Spinal cord (tissue), 10 donors: ENCODE measurements around the gene MAB21L2. TPM values are rescaled to one million over a fixed set of nuclear protein-coding genes. Genes with fewer than 3 reads are reported as not detected.

Source experiments
- DNase-seq, 6 donors: peaks; one replicate each; pipeline versions ENCODE4 v3.0.0 to v3.0.0-alpha.2; 2013 to 2015; ENCODE audit warnings: low spot score in 6 of 6, low read depth in 4 of 6
- H3K27ac ChIP-seq: one replicate; pipeline ENCODE4 v1.5.1; 2013; ENCODE audit warnings: low read depth, low read length, control low read depth
- H3K27me3 ChIP-seq: one replicate; pipeline ENCODE4 v1.6.1; 2013; ENCODE audit warnings: low read length; ENCODE audit not compliant: control insufficient read depth, insufficient read depth
- H3K36me3 ChIP-seq: one replicate; pipeline ENCODE4 v1.6.1; 2013; ENCODE audit warnings: low read length; ENCODE audit not compliant: control insufficient read depth, insufficient read depth
- H3K4me1 ChIP-seq: one replicate; pipeline ENCODE4 v1.6.1; 2013; ENCODE audit warnings: low read length; ENCODE audit not compliant: control insufficient read depth, insufficient read depth
- H3K4me3 ChIP-seq: one replicate; pipeline ENCODE4 v1.5.1; 2013; ENCODE audit warnings: low read depth, low read length, control low read depth
- H3K9me3 ChIP-seq: one replicate; pipeline ENCODE4 v1.6.1; 2013; ENCODE audit warnings: low read length; ENCODE audit not compliant: control insufficient read depth, insufficient read depth
- WGBS: methylation state at CpG from one replicate; pipeline ENCODE4 v1.1.5; 2013; ENCODE audit warnings: missing lambda C conversion rate; ENCODE audit not compliant: insufficient coverage; 5-methylcytosine and 5-hydroxymethylcytosine counted together
- polyA plus RNA-seq, 2 donors: library from polyadenylated mRNA; unstranded; fragments of 120-200 nt; gene quantifications; one replicate each; pipeline ENCODE4 v1.2.1, GENCODE V29; 2013; ENCODE audit not compliant: insufficient read length in 2 of 2
- total RNA-seq, 2 donors: library from RNA; depleted of rRNA in 1 of 2; stranded (reverse); fragments of 120-200 nt in 1 of 2; fragments of >200 nt in 1 of 2; gene quantifications; one replicate each; pipeline versions ENCODE4 v1.2.3 to v1.2.4, GENCODE V29; 2013 to 2014
- donor health status: healthy.

Gene MAB21L2
- total and polyA plus RNA-seq, 4 donors, result 12.4 to 64.4 (median 42.7) TPM

DNA sequence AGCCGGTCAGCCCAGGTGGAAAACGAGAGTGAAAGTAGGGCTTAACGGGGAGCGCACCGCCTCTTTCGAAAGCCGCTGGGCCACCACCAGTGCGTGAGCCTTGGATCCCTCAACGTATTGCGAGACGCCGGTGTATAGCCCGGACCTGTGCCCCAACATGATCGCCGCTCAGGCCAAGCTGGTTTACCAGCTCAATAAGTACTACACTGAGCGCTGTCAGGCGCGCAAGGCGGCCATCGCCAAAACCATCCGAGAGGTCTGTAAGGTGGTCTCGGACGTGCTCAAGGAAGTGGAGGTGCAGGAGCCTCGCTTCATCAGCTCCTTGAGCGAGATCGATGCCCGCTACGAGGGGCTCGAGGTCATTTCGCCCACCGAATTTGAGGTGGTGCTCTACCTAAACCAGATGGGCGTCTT lies 929 bp downstream of the MAB21L2 start:
- peak in 2 of 6 donors; percentile 64 to 73 for DNase-seq

DNA sequence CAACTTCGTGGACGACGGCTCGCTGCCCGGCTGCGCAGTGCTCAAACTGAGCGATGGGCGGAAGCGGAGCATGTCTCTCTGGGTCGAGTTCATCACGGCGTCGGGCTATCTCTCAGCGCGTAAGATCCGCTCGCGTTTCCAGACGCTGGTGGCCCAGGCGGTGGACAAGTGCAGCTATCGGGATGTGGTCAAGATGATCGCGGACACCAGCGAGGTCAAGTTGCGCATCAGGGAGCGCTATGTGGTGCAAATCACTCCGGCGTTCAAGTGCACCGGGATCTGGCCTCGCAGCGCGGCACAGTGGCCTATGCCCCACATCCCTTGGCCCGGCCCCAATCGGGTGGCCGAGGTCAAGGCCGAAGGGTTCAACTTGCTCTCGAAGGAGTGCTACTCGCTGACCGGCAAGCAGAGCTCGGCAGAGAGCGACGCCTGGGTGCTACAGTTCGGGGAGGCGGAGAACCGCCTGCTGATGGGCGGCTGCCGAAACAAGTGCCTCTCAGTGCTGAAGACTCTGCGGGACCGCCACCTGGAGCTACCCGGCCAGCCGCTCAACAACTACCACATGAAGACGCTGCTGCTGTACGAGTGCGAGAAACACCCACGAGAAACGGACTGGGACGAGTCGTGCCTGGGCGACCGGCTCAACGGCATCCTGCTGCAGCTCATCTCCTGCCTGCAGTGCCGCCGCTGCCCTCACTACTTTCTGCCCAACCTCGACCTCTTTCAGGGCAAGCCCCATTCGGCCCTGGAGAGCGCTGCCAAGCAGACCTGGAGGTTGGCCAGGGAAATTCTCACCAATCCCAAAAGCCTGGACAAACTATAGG lies 1.5 kb downstream of the MAB21L2 start:
- Histone ChIP-seq H3K27me3 (peaks cover 69% of the 10 kb centered on the region), H3K27ac (peak overlapping the region; percentile 42)

More for the DNA sequence above, 929 bp downstream of the MAB21L2 start:
- peak overlapping the region; percentile 42 for H3K27ac ChIP-seq
- peak overlapping the region; percentile 53 for H3K4me3 ChIP-seq
- H3K27me3 ChIP-seq, result peaks cover 72% of the 10 kb centered on the region
- no peaks in the 10 kb centered on the region for H3K36me3 ChIP-seq
- 6% methylated on average over 32 of the region's 32 CpGs for WGBS
- peaks cover 34% of the 10 kb centered on the region for H3K4me1 ChIP-seq
- no peaks in the 10 kb centered on the region for H3K9me3 ChIP-seq

DNA sequence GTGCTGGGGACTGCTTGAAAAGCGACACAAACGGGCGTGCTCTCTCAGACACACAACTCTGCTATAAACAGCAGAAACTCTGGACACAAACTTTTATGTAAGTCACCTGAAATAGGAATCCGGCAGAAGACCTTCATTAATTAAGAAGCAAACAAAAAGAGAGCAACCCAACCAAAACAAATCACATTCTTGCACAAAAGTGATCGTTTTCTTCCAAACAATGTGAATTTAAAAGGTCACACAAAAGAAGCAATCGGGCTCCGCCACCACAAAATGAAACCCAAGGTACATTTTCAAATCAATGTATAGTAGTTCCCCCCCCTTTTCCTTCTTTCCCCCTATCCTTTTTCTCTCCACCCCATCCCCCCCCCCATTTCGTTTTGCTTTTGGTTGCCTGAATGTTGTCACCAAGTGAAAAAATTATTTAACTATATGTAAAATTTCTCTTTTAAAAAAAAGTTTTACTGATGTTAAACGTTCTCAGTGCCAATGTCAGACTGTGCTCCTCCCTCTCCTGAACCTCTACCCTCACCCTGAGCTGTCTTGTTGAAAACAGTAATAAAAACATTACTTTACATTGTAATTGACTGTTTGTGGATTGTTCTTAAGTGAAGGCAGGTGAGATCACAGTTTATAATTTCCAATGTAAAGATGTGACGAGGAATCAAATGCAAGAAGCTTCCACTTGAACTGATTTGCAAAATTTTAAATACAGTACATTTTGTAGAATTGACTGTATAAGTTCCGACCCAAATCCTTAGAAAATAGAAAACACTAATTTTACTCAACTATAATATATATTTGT lies 2.4 kb downstream of the MAB21L2 start:
- Histone ChIP-seq H3K36me3 (no peaks in the 10 kb centered on the region), H3K27ac (no peak overlapping the region), H3K27me3 (peaks cover 61% of the 10 kb centered on the region), H3K4me3 (peak overlapping the region; percentile 53), H3K4me1 (peaks cover 31% of the 10 kb centered on the region), H3K9me3 (no peaks in the 10 kb centered on the region)
- 10% methylated on average over 7 of the region's 11 CpGs for WGBS
- peak in 1 of 6 donors; percentile 58 for DNase-seq

More for the DNA sequence above, 1.5 kb downstream of the MAB21L2 start:
- H3K4me3 ChIP-seq, result peak overlapping the region; percentile 53
- peak in 2 of 6 donors; percentile 69 to 72 for DNase-seq
- H3K4me1 ChIP-seq, result peaks cover 34% of the 10 kb centered on the region
- H3K9me3 ChIP-seq, result no peaks in the 10 kb centered on the region
- WGBS, result 1% methylated on average over 66 of the region's 66 CpGs
- no peaks in the 10 kb centered on the region for H3K36me3 ChIP-seq

DNA sequence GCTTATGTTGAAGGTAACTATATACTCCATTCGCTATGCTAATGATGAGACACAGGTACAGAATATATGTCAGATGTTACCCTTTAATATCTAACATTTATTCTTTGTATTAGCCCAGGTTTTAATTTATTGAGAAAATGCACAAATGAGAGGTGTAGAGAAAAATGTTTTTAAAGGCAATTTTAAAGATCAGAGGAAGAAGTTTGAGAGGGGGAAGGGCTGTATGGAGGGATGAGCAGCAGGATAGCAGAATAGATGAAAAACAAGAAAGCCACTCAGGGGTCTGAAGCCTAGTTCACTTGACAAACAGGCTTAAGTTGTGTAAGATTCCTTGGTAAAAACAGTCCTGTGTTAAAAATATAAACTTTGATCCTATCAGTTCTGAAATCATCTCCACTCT lies 3.7 kb downstream of the MAB21L2 start:
- Histone ChIP-seq H3K4me1 (peaks cover 23% of the 10 kb centered on the region), H3K27me3 (peaks cover 48% of the 10 kb centered on the region), H3K36me3 (no peaks in the 10 kb centered on the region), H3K9me3 (no peaks in the 10 kb centered on the region), H3K4me3 (peak overlapping the region; percentile 19), H3K27ac (no peak overlapping the region)
- no CpG with 5 or more reads among the region's 1 CpG for WGBS
- peak in 1 of 6 donors; percentile 78 for DNase-seq

DNA sequence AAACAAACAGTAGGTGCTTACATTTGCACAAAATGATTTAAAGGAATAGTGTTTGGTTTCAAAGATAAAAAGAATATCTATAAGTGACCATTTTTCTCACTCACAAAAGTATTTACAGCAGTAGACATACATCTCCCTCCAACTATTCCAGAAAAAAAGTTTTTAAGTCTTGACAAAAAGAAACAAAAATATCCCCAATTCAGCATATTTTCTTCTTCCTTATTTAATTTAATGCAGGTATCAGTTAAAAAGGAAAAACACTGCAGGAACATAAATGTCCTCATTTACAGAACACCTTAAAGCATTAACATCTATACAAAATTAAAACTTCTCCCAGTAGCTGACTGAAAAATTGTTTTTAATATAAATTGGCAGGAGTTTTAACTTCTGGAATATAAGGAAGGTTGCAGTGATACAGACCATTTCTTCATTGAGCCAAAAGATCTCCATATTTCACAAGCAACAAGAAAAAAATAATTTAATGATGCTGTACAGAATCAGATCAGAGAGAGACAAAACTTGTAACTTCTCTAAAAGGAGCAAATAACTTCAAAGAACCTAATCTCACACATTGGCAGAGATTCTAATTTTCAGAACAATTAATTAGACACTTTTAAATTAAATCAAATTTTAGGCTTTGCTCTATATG lies 4.3 kb downstream of the MAB21L2 start:
- H3K27ac ChIP-seq, result no peak overlapping the region
- DNase-seq, result peak in 1 of 6 donors; percentile 57
- H3K4me1 ChIP-seq, result peaks cover 23% of the 10 kb centered on the region
- H3K9me3 ChIP-seq, result no peaks in the 10 kb centered on the region
- H3K36me3 ChIP-seq, result no peaks in the 10 kb centered on the region
- H3K4me3 ChIP-seq, result no peak overlapping the region
- peaks cover 43% of the 10 kb centered on the region for H3K27me3 ChIP-seq

DNA sequence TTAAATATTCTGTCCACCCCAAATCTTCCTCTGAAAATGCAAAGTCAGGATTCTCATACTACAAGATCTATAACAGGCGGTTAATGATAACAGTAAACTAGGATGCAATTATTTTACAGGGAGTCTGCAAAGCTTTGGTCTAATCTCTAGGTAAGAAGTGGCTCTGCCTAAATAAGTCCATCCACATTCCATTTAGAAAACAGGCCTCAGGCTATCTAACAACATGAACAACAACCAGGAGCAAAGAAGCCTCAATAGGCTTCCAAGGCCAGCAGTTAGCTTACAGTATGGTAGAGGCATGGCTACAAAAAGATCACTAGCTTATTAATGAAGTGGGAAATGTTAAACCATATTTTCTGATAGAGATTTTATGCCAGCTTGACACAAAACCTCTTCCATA lies 6.4 kb downstream of the MAB21L2 start:
- no CpG with 5 or more reads among the region's 1 CpG for WGBS
- Histone ChIP-seq H3K36me3 (no peaks in the 10 kb centered on the region), H3K4me3 (no peak overlapping the region), H3K9me3 (no peaks in the 10 kb centered on the region), H3K27me3 (peaks cover 22% of the 10 kb centered on the region), H3K4me1 (peaks cover 7% of the 10 kb centered on the region), H3K27ac (no peak overlapping the region)
- DNase-seq, result peak in 1 of 6 donors; percentile 82

DNA sequence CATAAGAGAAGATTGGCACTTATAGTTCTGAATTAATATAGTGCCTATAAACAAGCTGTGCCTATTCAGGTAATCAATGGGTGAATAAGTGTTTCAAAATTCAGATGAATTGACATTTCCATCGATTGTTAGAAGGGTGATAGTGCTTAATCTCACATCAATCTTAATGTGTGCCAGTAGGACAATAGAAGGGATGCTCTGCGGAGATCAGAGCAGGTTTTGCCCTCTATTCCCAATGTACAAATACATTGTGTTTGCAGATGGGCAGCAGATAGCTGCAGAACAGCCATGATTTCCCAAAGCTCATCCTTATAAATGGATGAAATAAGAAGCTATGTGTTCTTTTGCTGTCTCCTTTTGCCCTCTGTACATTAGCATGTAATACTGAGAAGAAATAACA lies 7.2 kb downstream of the MAB21L2 start:
- Histone ChIP-seq H3K27ac (no peak overlapping the region), H3K36me3 (no peaks in the 10 kb centered on the region), H3K9me3 (no peaks in the 10 kb centered on the region), H3K4me1 (no peaks in the 10 kb centered on the region), H3K27me3 (peaks cover 14% of the 10 kb centered on the region), H3K4me3 (no peak overlapping the region)
- WGBS, result no CpG with 5 or more reads among the region's 2 CpGs
- no peak for DNase-seq

DNA sequence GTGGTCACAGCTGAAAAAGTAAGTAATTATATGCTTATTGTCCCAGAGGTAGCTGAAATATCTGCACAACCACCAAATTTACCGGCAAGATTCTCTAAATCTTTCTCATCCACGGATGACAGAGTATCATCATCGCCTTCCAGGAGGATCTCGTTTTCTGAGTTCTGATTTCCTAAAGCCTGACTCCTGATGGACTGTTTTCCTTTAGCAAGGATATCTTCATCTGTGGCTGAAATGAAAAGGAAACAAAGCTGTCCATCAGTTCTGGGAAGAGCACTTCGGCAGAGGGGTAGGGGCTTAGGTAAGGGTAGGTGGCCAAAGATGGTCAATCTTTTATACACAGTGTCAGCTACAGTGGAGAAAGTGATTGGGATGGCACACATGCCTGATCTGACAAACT lies 8.7 kb downstream of the MAB21L2 start:
- H3K27ac ChIP-seq, result no peak overlapping the region
- 71% methylated on average over 2 of the region's 5 CpGs for WGBS
- H3K9me3 ChIP-seq, result no peaks in the 10 kb centered on the region
- no peak overlapping the region for H3K4me3 ChIP-seq
- H3K4me1 ChIP-seq, result no peaks in the 10 kb centered on the region
- no peaks in the 10 kb centered on the region for H3K36me3 ChIP-seq
- DNase-seq, result peak in 1 of 6 donors; percentile 72
- peaks cover 5% of the 10 kb centered on the region for H3K27me3 ChIP-seq

DNA sequence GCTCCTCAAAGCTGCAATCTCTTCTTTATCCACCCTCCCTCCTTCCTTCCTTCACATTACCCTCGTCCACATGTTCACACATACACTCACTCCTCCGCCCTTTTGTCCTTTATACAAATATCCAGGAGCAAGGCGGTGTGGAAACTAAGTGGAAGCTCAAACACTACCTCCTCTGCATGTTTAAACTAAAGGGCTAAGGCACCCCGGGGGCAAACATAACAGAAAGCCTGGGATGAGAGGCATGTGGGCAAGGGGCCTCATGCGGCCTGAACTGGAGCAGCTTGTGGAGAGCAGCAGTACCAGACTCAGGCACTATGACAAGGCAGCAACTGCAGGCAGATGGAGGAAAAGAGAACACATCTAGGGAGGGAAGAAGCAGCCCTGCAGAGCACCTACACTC lies 9.5 kb downstream of the MAB21L2 start:
- no peak overlapping the region for H3K27ac ChIP-seq
- H3K36me3 ChIP-seq, result no peaks in the 10 kb centered on the region
- peak in 1 of 6 donors; percentile 86 for DNase-seq
- H3K4me3 ChIP-seq, result no peak overlapping the region
- WGBS, result 71% methylated on average over 1 of the region's 5 CpGs
- H3K27me3 ChIP-seq, result peaks cover 1% of the 10 kb centered on the region
- H3K9me3 ChIP-seq, result no peaks in the 10 kb centered on the region
- no peaks in the 10 kb centered on the region for H3K4me1 ChIP-seq
